Stimulated activated memory B cell treated with anti-CD40 and anti-IgM and Interleukin-4, amounts not matched to agents 10 μg/mL and 1 μg/mL and 100 μg/mL, for 72 hours (primary cell): Measurements from ENCODE around the gene CTNNBL1.

Experiments
- ATAC-seq: fragments of 150-1000 bp; cut with Tn5 transposase; 2 replicates; pipeline ENCODE4 v1.10.0; 2021
- H3K27ac Mint-ChIP-seq: one replicate; pipeline ENCODE4 v1.8.0; 2022; ENCODE audit warnings: mild to moderate bottlenecking, mixed read lengths
- H3K27me3 Mint-ChIP-seq: one replicate; pipeline ENCODE4 v1.8.0; 2022; ENCODE audit warnings: mixed read lengths
- H3K36me3 Mint-ChIP-seq: one replicate; pipeline ENCODE4 v1.8.0; 2022; ENCODE audit warnings: mixed read lengths
- H3K4me1 Mint-ChIP-seq: one replicate; pipeline ENCODE4 v1.8.0; 2022; ENCODE audit warnings: mixed read lengths
- H3K4me3 Mint-ChIP-seq: one replicate; pipeline ENCODE4 v1.8.0; 2022; ENCODE audit warnings: mild to moderate bottlenecking, moderate library complexity, mixed read lengths
- H3K9me3 Mint-ChIP-seq: one replicate; pipeline ENCODE4 v1.8.0; 2022; ENCODE audit warnings: mixed read lengths

CTNNBL1 gene

GRCh38 chr20:37907330-37907676, 213.5 kb downstream of the CTNNBL1 start:
- Mint-ChIP-seq H3K36me3 (no peaks in the 10 kb centered on the region), H3K4me3 (no peak overlapping the region), H3K4me1 (peaks cover 18% of the 10 kb centered on the region), H3K27me3 (peaks cover 63% of the 10 kb centered on the region), H3K27ac (no peak overlapping the region), H3K9me3 (no peaks in the 10 kb centered on the region)
- no peak for ATAC-seq

- Mint-ChIP-seq H3K36me3 (no peaks in the 10 kb centered on the region), H3K27ac (no peak overlapping the region), H3K4me1 (peaks cover 19% of the 10 kb centered on the region), H3K4me3 (no peak overlapping the region), H3K27me3 (peaks cover 65% of the 10 kb centered on the region), H3K9me3 (no peaks in the 10 kb centered on the region)
- ATAC-seq: no peak
These were observed 214.0 kb downstream of the CTNNBL1 start for GRCh38 chr20:37907677-37908401.

GRCh38 chr20:37911261-37911660, 217.4 kb downstream of the CTNNBL1 start:
- no peak overlapping the region for H3K27ac Mint-ChIP-seq
- peaks cover 64% of the 10 kb centered on the region for H3K27me3 Mint-ChIP-seq
- no peaks in the 10 kb centered on the region for H3K36me3 Mint-ChIP-seq
- ATAC-seq: no peak
- H3K4me3 Mint-ChIP-seq: no peak overlapping the region
- H3K4me1 Mint-ChIP-seq: peaks cover 27% of the 10 kb centered on the region
- H3K9me3 Mint-ChIP-seq: no peaks in the 10 kb centered on the region

- peak; percentile 52 for ATAC-seq
- H3K27me3 Mint-ChIP-seq: peaks cover 65% of the 10 kb centered on the region
These were observed 218.0 kb downstream of the CTNNBL1 start for GRCh38 chr20:37911838-37912281.

GRCh38 chr20:37912874-37913273, 219.0 kb downstream of the CTNNBL1 start:
- no peaks in the 10 kb centered on the region for H3K9me3 Mint-ChIP-seq
- ATAC-seq: no peak
- H3K36me3 Mint-ChIP-seq: no peaks in the 10 kb centered on the region
- no peak overlapping the region for H3K27ac Mint-ChIP-seq
- H3K27me3 Mint-ChIP-seq: peaks cover 63% of the 10 kb centered on the region
- H3K4me3 Mint-ChIP-seq: no peak overlapping the region
- H3K4me1 Mint-ChIP-seq: peaks cover 27% of the 10 kb centered on the region

More at GRCh38 chr20:37911838-37912281, 218.0 kb downstream of the CTNNBL1 start:
- Mint-ChIP-seq H3K4me1 (peaks cover 27% of the 10 kb centered on the region), H3K9me3 (no peaks in the 10 kb centered on the region), H3K27ac (no peak overlapping the region), H3K36me3 (no peaks in the 10 kb centered on the region), H3K4me3 (no peak overlapping the region)

- H3K9me3 Mint-ChIP-seq: no peaks in the 10 kb centered on the region
- no peak for ATAC-seq
- H3K36me3 Mint-ChIP-seq: no peaks in the 10 kb centered on the region
- no peak overlapping the region for H3K27ac Mint-ChIP-seq
- peaks cover 54% of the 10 kb centered on the region for H3K27me3 Mint-ChIP-seq
- H3K4me3 Mint-ChIP-seq: no peak overlapping the region
- peaks cover 27% of the 10 kb centered on the region for H3K4me1 Mint-ChIP-seq
These were observed 219.9 kb downstream of the CTNNBL1 start for GRCh38 chr20:37913567-37914366.

- H3K4me3 Mint-ChIP-seq: peak overlapping the region; percentile 32
- ATAC-seq: no peak
- no peaks in the 10 kb centered on the region for H3K36me3 Mint-ChIP-seq
- H3K4me1 Mint-ChIP-seq: peaks cover 27% of the 10 kb centered on the region
- no peaks in the 10 kb centered on the region for H3K9me3 Mint-ChIP-seq
- H3K27me3 Mint-ChIP-seq: peaks cover 49% of the 10 kb centered on the region
- H3K27ac Mint-ChIP-seq: peak overlapping the region; percentile 63
These were observed 220.5 kb downstream of the CTNNBL1 start for GRCh38 chr20:37914367-37914671.

- Mint-ChIP-seq H3K9me3 (no peaks in the 10 kb centered on the region), H3K27me3 (peaks cover 48% of the 10 kb centered on the region), H3K4me3 (peak overlapping the region; percentile 32), H3K27ac (peak overlapping the region; percentile 63), H3K36me3 (no peaks in the 10 kb centered on the region), H3K4me1 (peaks cover 27% of the 10 kb centered on the region)
- peak; percentile 49 for ATAC-seq
These were observed 221.0 kb downstream of the CTNNBL1 start for GRCh38 chr20:37914672-37915433.

- no peaks in the 10 kb centered on the region for H3K9me3 Mint-ChIP-seq
- peaks cover 48% of the 10 kb centered on the region for H3K27me3 Mint-ChIP-seq
- H3K36me3 Mint-ChIP-seq: no peaks in the 10 kb centered on the region
- H3K4me3 Mint-ChIP-seq: no peak overlapping the region
- H3K27ac Mint-ChIP-seq: no peak overlapping the region
- H3K4me1 Mint-ChIP-seq: peaks cover 27% of the 10 kb centered on the region
- ATAC-seq: no peak
These were observed 221.6 kb downstream of the CTNNBL1 start for GRCh38 chr20:37915434-37915787.

- Mint-ChIP-seq H3K36me3 (no peaks in the 10 kb centered on the region), H3K27me3 (peaks cover 48% of the 10 kb centered on the region), H3K9me3 (no peaks in the 10 kb centered on the region), H3K4me1 (peaks cover 32% of the 10 kb centered on the region), H3K27ac (no peak overlapping the region), H3K4me3 (no peak overlapping the region)
- ATAC-seq: no peak
These were observed 222.2 kb downstream of the CTNNBL1 start for GRCh38 chr20:37915800-37916570.

- Mint-ChIP-seq H3K4me3 (no peak overlapping the region), H3K27ac (no peak overlapping the region), H3K4me1 (peaks cover 37% of the 10 kb centered on the region), H3K36me3 (no peaks in the 10 kb centered on the region), H3K9me3 (no peaks in the 10 kb centered on the region), H3K27me3 (peaks cover 38% of the 10 kb centered on the region)
- no peak for ATAC-seq
These were observed 223.6 kb downstream of the CTNNBL1 start for GRCh38 chr20:37917461-37917860.

- H3K4me3 Mint-ChIP-seq: no peak overlapping the region
- H3K27me3 Mint-ChIP-seq: peaks cover 32% of the 10 kb centered on the region
- no peaks in the 10 kb centered on the region for H3K9me3 Mint-ChIP-seq
- no peak for ATAC-seq
- no peaks in the 10 kb centered on the region for H3K36me3 Mint-ChIP-seq
- H3K4me1 Mint-ChIP-seq: peaks cover 39% of the 10 kb centered on the region
- H3K27ac Mint-ChIP-seq: no peak overlapping the region
These were observed 224.2 kb downstream of the CTNNBL1 start for GRCh38 chr20:37918035-37918434.

GRCh38 chr20:37919389-37920040, 225.7 kb downstream of the CTNNBL1 start:
- Mint-ChIP-seq H3K36me3 (no peaks in the 10 kb centered on the region), H3K4me3 (no peak overlapping the region), H3K9me3 (no peaks in the 10 kb centered on the region), H3K27me3 (peaks cover 18% of the 10 kb centered on the region), H3K27ac (no peak overlapping the region), H3K4me1 (peaks cover 28% of the 10 kb centered on the region)
- no peak for ATAC-seq

- peaks cover 13% of the 10 kb centered on the region for H3K27me3 Mint-ChIP-seq
- H3K36me3 Mint-ChIP-seq: no peaks in the 10 kb centered on the region
- no peak overlapping the region for H3K4me3 Mint-ChIP-seq
- peak overlapping the region; percentile 38 for H3K27ac Mint-ChIP-seq
- ATAC-seq: no peak
- H3K9me3 Mint-ChIP-seq: no peaks in the 10 kb centered on the region
- peaks cover 23% of the 10 kb centered on the region for H3K4me1 Mint-ChIP-seq
These were observed 226.4 kb downstream of the CTNNBL1 start for GRCh38 chr20:37920270-37920669.
